Activated CD8-positive, alpha-beta memory T cell treated with anti-CD3 and anti-CD28 coated beads, Interleukin-2, amount 50 U/mL, for 48 hours (primary cell): ENCODE data around the gene GCNT1.

Source experiments
- DNase-seq: peaks from one replicate; pipeline ENCODE4 v3.0.0-alpha.2; 2020

The GCNT1 gene

GRCh38 chr9:76542360-76542759 lies 83.4 kb downstream of the GCNT1 start:
- no peak for DNase-seq

GRCh38 chr9:76545191-76545590 lies 86.2 kb downstream of the GCNT1 start:
- no peak for DNase-seq

GRCh38 chr9:76552181-76552580 lies 93.2 kb downstream of the GCNT1 start:
- DNase-seq: no peak

DNA sequence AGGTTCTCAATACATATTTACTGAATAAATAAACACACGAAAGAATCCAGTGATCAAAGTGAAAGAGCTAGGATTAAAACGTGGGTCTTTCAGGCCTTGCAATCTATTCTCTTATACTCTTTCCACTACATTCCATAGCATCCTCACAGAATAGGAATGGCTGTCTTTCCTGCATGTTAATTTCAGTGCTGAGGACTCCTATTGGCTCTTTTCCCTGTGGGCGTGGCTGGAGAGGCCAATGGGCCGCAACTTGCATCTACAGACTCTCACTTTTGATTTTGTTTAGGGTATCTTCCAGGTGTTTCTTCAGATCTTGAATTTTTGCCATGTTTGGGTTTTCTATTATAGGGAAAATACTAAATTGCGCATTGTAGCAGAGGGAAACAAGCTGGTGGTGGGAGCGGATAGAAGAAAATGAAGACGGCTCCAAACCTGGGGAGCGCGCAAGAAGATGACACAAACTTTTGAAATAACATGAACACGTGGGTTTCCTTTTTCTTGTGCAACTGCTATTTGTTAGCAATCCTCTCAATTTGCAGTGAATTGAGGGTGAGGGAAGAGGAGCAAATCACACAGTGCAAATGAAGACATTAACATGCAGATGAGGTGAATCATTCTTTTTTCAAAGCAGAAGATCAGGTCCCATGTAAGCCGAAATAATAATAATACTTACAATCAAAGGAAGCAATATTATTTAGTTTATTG lies 93.9 kb downstream of the GCNT1 start:
- DNase-seq: no peak

- no peak for DNase-seq
These were observed 94.7 kb downstream of the GCNT1 start for GRCh38 chr9:76553680-76554079.
